Activated naive CD4-positive, alpha-beta T cell treated with anti-CD3 and anti-CD28 coated beads, Interleukin-2, amount 10 ng/mL, durations not matched to agents 7 days and 5 days (primary cell): ENCODE data around the gene BANK1.
"Not testable (repeated sequence)": the region's sequence is repeated elsewhere in the genome, so short reads cannot be mapped to it uniquely, and the experiment has no call there.

Source experiments
- CTCF ChIA-PET: fragments of 350-600 bp; sonication (Branson Sonifier 250); formaldehyde crosslinking; loops from one replicate; lab custom pipeline; 2021; ENCODE audit warnings: antibody characterized with exemption; lab: Charles Lee
- DNase-seq: peaks from one replicate; pipeline ENCODE4 v3.0.0-alpha.2; 2020
- H3K27ac Mint-ChIP-seq: one replicate; pipeline ENCODE4 v1.8.0; 2021; ENCODE audit warnings: mild to moderate bottlenecking, moderate library complexity, mixed read lengths
- H3K27me3 Mint-ChIP-seq: one replicate; pipeline ENCODE4 v1.8.0; 2021; ENCODE audit warnings: mild to moderate bottlenecking, mixed read lengths
- H3K36me3 Mint-ChIP-seq: one replicate; pipeline ENCODE4 v1.8.0; 2021; ENCODE audit warnings: mixed read lengths
- H3K4me1 Mint-ChIP-seq: one replicate; pipeline ENCODE4 v1.8.0; 2021; ENCODE audit warnings: mixed read lengths
- H3K4me3 Mint-ChIP-seq: one replicate; pipeline ENCODE4 v1.8.0; 2021; ENCODE audit warnings: mild to moderate bottlenecking, moderate library complexity, mixed read lengths
- H3K9me3 Mint-ChIP-seq: one replicate; pipeline ENCODE4 v1.8.0; 2021; ENCODE audit warnings: mixed read lengths

BANK1 gene

GRCh38 chr4:101871962-101872676 lies 81.6 kb downstream of the BANK1 start:
- Mint-ChIP-seq H3K27ac (no peak overlapping the region), H3K36me3 (no peaks in the 10 kb centered on the region), H3K27me3 (peaks cover 7% of the 10 kb centered on the region), H3K4me1 (no peaks in the 10 kb centered on the region), H3K9me3 (no peaks in the 10 kb centered on the region), H3K4me3 (no peak overlapping the region)
- DNase-seq = no peak
- CTCF ChIA-PET = no interaction called here

GRCh38 chr4:101885574-101885973 lies 95.0 kb downstream of the BANK1 start:
- no peaks in the 10 kb centered on the region for H3K9me3 Mint-ChIP-seq
- no peaks in the 10 kb centered on the region for H3K27me3 Mint-ChIP-seq
- no peaks in the 10 kb centered on the region for H3K36me3 Mint-ChIP-seq
- no peak overlapping the region for H3K27ac Mint-ChIP-seq
- no peak overlapping the region for H3K4me3 Mint-ChIP-seq
- no peaks in the 10 kb centered on the region for H3K4me1 Mint-ChIP-seq
- no peak for DNase-seq
- CTCF ChIA-PET = no interaction called here

GRCh38 chr4:101886826-101887225 lies 96.3 kb downstream of the BANK1 start:
- H3K36me3 Mint-ChIP-seq = no peaks in the 10 kb centered on the region
- no peak overlapping the region for H3K27ac Mint-ChIP-seq
- no peaks in the 10 kb centered on the region for H3K27me3 Mint-ChIP-seq
- no peaks in the 10 kb centered on the region for H3K4me1 Mint-ChIP-seq
- CTCF ChIA-PET = no interaction called here
- DNase-seq = no peak
- no peak overlapping the region for H3K4me3 Mint-ChIP-seq
- no peaks in the 10 kb centered on the region for H3K9me3 Mint-ChIP-seq

- H3K4me1 Mint-ChIP-seq = no peaks in the 10 kb centered on the region
- H3K36me3 Mint-ChIP-seq = no peaks in the 10 kb centered on the region
- DNase-seq = no peak
- H3K27ac Mint-ChIP-seq = no peak overlapping the region
- H3K4me3 Mint-ChIP-seq = no peak overlapping the region
- no peaks in the 10 kb centered on the region for H3K9me3 Mint-ChIP-seq
- H3K27me3 Mint-ChIP-seq = no peaks in the 10 kb centered on the region
- CTCF ChIA-PET = no interaction called here
Measured at GRCh38 chr4:101888472-101888871, 97.9 kb downstream of the BANK1 start.

GRCh38 chr4:101905527-101905926 lies 115.0 kb downstream of the BANK1 start:
- DNase-seq, H3K4me1 Mint-ChIP-seq, H3K27me3 Mint-ChIP-seq, H3K27ac Mint-ChIP-seq, H3K36me3 Mint-ChIP-seq, H3K4me3 Mint-ChIP-seq, CTCF ChIA-PET, H3K9me3 Mint-ChIP-seq: not testable (repeated sequence)

- CTCF ChIA-PET = no interaction called here
- no peak for DNase-seq
- no peaks in the 10 kb centered on the region for H3K9me3 Mint-ChIP-seq
- H3K27ac Mint-ChIP-seq = no peak overlapping the region
- H3K36me3 Mint-ChIP-seq = no peaks in the 10 kb centered on the region
- no peaks in the 10 kb centered on the region for H3K27me3 Mint-ChIP-seq
- H3K4me1 Mint-ChIP-seq = no peaks in the 10 kb centered on the region
- H3K4me3 Mint-ChIP-seq = no peak overlapping the region
Measured at GRCh38 chr4:101910786-101911373, 120.3 kb downstream of the BANK1 start.

- Mint-ChIP-seq H3K27me3 (no peaks in the 10 kb centered on the region), H3K4me1 (no peaks in the 10 kb centered on the region), H3K27ac (no peak overlapping the region), H3K36me3 (no peaks in the 10 kb centered on the region), H3K4me3 (no peak overlapping the region), H3K9me3 (no peaks in the 10 kb centered on the region)
- DNase-seq = no peak
- CTCF ChIA-PET = no interaction called here
Measured at GRCh38 chr4:101911616-101912015, 121.1 kb downstream of the BANK1 start.

GRCh38 chr4:101914761-101915160 lies 124.2 kb downstream of the BANK1 start:
- no peaks in the 10 kb centered on the region for H3K36me3 Mint-ChIP-seq
- no peaks in the 10 kb centered on the region for H3K9me3 Mint-ChIP-seq
- no peak for DNase-seq
- H3K27me3 Mint-ChIP-seq = no peaks in the 10 kb centered on the region
- no peaks in the 10 kb centered on the region for H3K4me1 Mint-ChIP-seq
- H3K27ac Mint-ChIP-seq = no peak overlapping the region
- CTCF ChIA-PET = no interaction called here
- no peak overlapping the region for H3K4me3 Mint-ChIP-seq

GRCh38 chr4:101919373-101919977 lies 128.9 kb downstream of the BANK1 start:
- no peak for DNase-seq
- H3K4me3 Mint-ChIP-seq = no peak overlapping the region
- no peaks in the 10 kb centered on the region for H3K36me3 Mint-ChIP-seq
- no peaks in the 10 kb centered on the region for H3K4me1 Mint-ChIP-seq
- CTCF ChIA-PET = no interaction called here
- no peaks in the 10 kb centered on the region for H3K9me3 Mint-ChIP-seq
- no peaks in the 10 kb centered on the region for H3K27me3 Mint-ChIP-seq
- no peak overlapping the region for H3K27ac Mint-ChIP-seq

- DNase-seq = no peak
- CTCF ChIA-PET = no interaction called here
- no peaks in the 10 kb centered on the region for H3K4me1 Mint-ChIP-seq
- no peaks in the 10 kb centered on the region for H3K27me3 Mint-ChIP-seq
- no peak overlapping the region for H3K27ac Mint-ChIP-seq
- no peaks in the 10 kb centered on the region for H3K9me3 Mint-ChIP-seq
- H3K36me3 Mint-ChIP-seq = no peaks in the 10 kb centered on the region
- no peak overlapping the region for H3K4me3 Mint-ChIP-seq
Measured at GRCh38 chr4:101921370-101921769, 130.8 kb downstream of the BANK1 start.

- DNase-seq = no peak
- H3K27ac Mint-ChIP-seq = no peak overlapping the region
- no peak overlapping the region for H3K4me3 Mint-ChIP-seq
- H3K36me3 Mint-ChIP-seq = no peaks in the 10 kb centered on the region
- CTCF ChIA-PET = no interaction called here
- no peaks in the 10 kb centered on the region for H3K9me3 Mint-ChIP-seq
- H3K4me1 Mint-ChIP-seq = no peaks in the 10 kb centered on the region
- no peaks in the 10 kb centered on the region for H3K27me3 Mint-ChIP-seq
Measured at GRCh38 chr4:101931619-101932018, 141.1 kb downstream of the BANK1 start.

- Mint-ChIP-seq H3K4me3 (no peak overlapping the region), H3K4me1 (no peaks in the 10 kb centered on the region), H3K27ac (no peak overlapping the region), H3K9me3 (no peaks in the 10 kb centered on the region), H3K27me3 (no peaks in the 10 kb centered on the region), H3K36me3 (no peaks in the 10 kb centered on the region)
- DNase-seq = no peak
- CTCF ChIA-PET = no interaction called here
Measured at GRCh38 chr4:101933855-101934254, 143.3 kb downstream of the BANK1 start.

GRCh38 chr4:101938836-101939235 lies 148.3 kb downstream of the BANK1 start:
- no peak for DNase-seq
- Mint-ChIP-seq H3K4me3 (no peak overlapping the region), H3K27ac (no peak overlapping the region), H3K36me3 (no peaks in the 10 kb centered on the region), H3K4me1 (no peaks in the 10 kb centered on the region), H3K27me3 (no peaks in the 10 kb centered on the region), H3K9me3 (no peaks in the 10 kb centered on the region)
- CTCF ChIA-PET = no interaction called here

- CTCF ChIA-PET = no interaction called here
- Mint-ChIP-seq H3K4me1 (no peaks in the 10 kb centered on the region), H3K4me3 (no peak overlapping the region), H3K27me3 (no peaks in the 10 kb centered on the region), H3K36me3 (no peaks in the 10 kb centered on the region), H3K9me3 (no peaks in the 10 kb centered on the region), H3K27ac (no peak overlapping the region)
- no peak for DNase-seq
Measured at GRCh38 chr4:101941816-101942358, 151.4 kb downstream of the BANK1 start.

- Mint-ChIP-seq H3K4me1 (no peaks in the 10 kb centered on the region), H3K27me3 (no peaks in the 10 kb centered on the region), H3K36me3 (no peaks in the 10 kb centered on the region), H3K9me3 (no peaks in the 10 kb centered on the region), H3K4me3 (no peak overlapping the region), H3K27ac (no peak overlapping the region)
- CTCF ChIA-PET = interaction anchor here (0.5 kb wide), 1 partner anchor 1621 kb away, joined by 5 read pairs; no protein-coding TSS in a partner anchor
- no peak for DNase-seq
Measured at GRCh38 chr4:101942891-101943290, 152.4 kb downstream of the BANK1 start.
